Mesothelial cell of epicardium (in vitro differentiated cells): ENCODE data around the gene KCNK17. TPM values are rescaled to one million over a fixed set of nuclear protein-coding genes. Genes with fewer than 3 reads are reported as not detected.

Experiments
- DNase-seq, 2 experiments: peaks; one replicate each; pipeline ENCODE4 v3.0.0; 2021; ENCODE audit warnings: low spot score in 2 of 2; ENCODE audit not compliant: unreplicated experiment in 2 of 2
- H3K27ac Mint-ChIP-seq: 2 replicates; pipeline ENCODE4 v1.8.0; 2021; ENCODE audit warnings: mixed read lengths
- H3K27me3 Mint-ChIP-seq: 2 replicates; pipeline ENCODE4 v1.8.0; 2021; ENCODE audit warnings: low read depth, mixed read lengths
- H3K36me3 Mint-ChIP-seq: 2 replicates; pipeline ENCODE4 v1.8.0; 2021; ENCODE audit warnings: mixed read lengths
- H3K4me1 Mint-ChIP-seq: 2 replicates; pipeline ENCODE4 v1.8.0; 2021; ENCODE audit warnings: mixed read lengths
- H3K4me3 Mint-ChIP-seq: 2 replicates; pipeline ENCODE4 v1.8.0; 2021; ENCODE audit warnings: mild to moderate bottlenecking, moderate library complexity, mixed read lengths
- H3K9me3 Mint-ChIP-seq: 2 replicates; pipeline ENCODE4 v1.8.0; 2021; ENCODE audit warnings: mixed read lengths
- CTCF ChIP-seq: fragments of 200-600 bp; sonication (generic); IDR thresholded peaks from one replicate; pipeline ENCODE4 v1.5.0; 2021; ENCODE audit warnings: antibody characterized with exemption; ENCODE audit not compliant: unreplicated experiment
- total RNA-seq: library from RNA; stranded (reverse); gene quantifications from 3 replicates; pipeline ENCODE4 v1.2.1, GENCODE V29; 2021

Gene KCNK17
- total RNA-seq, 1 donor from 2014 or later, result not detected

DNA sequence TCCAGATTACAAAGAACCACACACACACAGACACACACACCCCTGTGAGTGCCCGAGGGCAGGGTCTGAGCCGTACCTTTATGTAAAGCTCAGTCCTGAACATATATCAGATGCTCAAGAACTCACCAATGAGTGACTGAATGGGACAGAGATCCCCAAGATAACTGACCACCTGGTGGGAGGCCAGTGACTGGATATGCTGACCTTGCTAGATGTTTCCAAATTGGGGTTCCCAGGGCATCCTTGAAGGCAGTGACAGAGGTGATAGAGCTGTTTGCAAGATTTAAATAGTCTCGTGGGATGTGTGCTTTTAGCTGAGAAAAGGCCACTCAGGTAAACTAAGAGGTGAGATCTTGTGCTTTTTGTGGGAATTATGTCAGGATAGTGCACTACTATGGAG, 39.3 kb downstream of the KCNK17 start:
- Mint-ChIP-seq H3K4me3 (no peak overlapping the region), H3K9me3 (no peaks in the 10 kb centered on the region), H3K4me1 (peaks cover 2% of the 10 kb centered on the region), H3K27me3 (peaks cover 8% of the 10 kb centered on the region), H3K36me3 (no peaks in the 10 kb centered on the region), H3K27ac (no peak overlapping the region)
- TF ChIP-seq CTCF, result no peak
- DNase-seq, result no peak

- H3K4me1 Mint-ChIP-seq, result peaks cover 5% of the 10 kb centered on the region
- no peaks in the 10 kb centered on the region for H3K9me3 Mint-ChIP-seq
- no peaks in the 10 kb centered on the region for H3K36me3 Mint-ChIP-seq
- H3K27me3 Mint-ChIP-seq, result peaks cover 8% of the 10 kb centered on the region
- TF ChIP-seq CTCF, result no peak
- DNase-seq, result no peak
- no peak overlapping the region for H3K27ac Mint-ChIP-seq
- no peak overlapping the region for H3K4me3 Mint-ChIP-seq
These were observed 39.7 kb downstream of the KCNK17 start for GRCh38 chr6:39274471-39274870.

DNA sequence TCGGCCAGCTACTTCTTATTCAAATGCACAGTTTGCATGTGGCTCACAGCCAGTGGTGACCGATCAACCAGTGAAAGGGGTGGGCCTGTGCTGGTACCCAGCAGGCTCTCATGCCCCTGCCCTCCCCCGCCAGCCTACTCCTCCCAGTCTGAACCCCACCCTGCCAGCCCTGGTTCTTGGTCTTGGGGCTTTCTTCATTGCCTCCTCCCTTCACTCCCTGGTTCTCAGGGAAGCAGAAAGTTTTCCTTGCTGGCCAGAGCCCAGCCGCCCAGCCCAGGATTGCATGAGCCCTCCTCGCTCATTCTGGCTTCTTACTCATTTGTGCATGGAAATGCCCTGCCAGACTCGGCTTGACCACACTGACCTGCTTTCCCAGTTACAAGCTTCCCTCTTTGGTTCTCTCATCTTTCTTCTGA, 40.8 kb downstream of the KCNK17 start:
- DNase-seq, result no peak
- no peak overlapping the region for H3K4me3 Mint-ChIP-seq
- no peaks in the 10 kb centered on the region for H3K9me3 Mint-ChIP-seq
- H3K27ac Mint-ChIP-seq, result no peak overlapping the region
- H3K36me3 Mint-ChIP-seq, result no peaks in the 10 kb centered on the region
- no peak for TF ChIP-seq CTCF
- H3K4me1 Mint-ChIP-seq, result peaks cover 8% of the 10 kb centered on the region
- H3K27me3 Mint-ChIP-seq, result peaks cover 8% of the 10 kb centered on the region

DNA sequence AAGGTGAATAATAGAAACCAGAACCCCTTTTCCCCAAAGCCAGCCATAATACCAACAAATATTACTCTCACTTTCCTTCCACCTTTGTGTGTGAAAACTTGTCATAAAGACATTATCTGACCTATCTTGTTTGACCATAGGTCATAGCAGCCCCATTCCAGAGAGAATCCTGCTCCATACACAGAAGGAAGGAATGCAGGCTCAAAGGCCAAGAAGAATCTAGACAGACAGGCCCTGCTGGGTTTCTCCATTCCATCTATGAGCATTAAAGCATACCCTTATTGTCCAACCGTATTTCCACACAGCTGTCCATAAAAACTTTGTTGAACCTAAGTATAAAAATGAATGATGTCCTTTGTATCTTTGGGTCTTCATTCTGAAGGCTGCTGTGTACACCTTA, 44.3 kb downstream of the KCNK17 start:
- TF ChIP-seq CTCF, result no peak
- Mint-ChIP-seq H3K9me3 (no peaks in the 10 kb centered on the region), H3K36me3 (no peaks in the 10 kb centered on the region), H3K27ac (no peak overlapping the region), H3K4me3 (no peak overlapping the region), H3K4me1 (peaks cover 8% of the 10 kb centered on the region), H3K27me3 (peaks cover 5% of the 10 kb centered on the region)
- no peak for DNase-seq

GRCh38 chr6:39268721-39269120, 45.5 kb downstream of the KCNK17 start:
- no peak for TF ChIP-seq CTCF
- Mint-ChIP-seq H3K36me3 (no peaks in the 10 kb centered on the region), H3K9me3 (peaks cover 4% of the 10 kb centered on the region), H3K27ac (no peak overlapping the region), H3K27me3 (peaks cover 7% of the 10 kb centered on the region), H3K4me3 (no peak overlapping the region), H3K4me1 (peaks cover 8% of the 10 kb centered on the region)
- DNase-seq, result no peak

DNA sequence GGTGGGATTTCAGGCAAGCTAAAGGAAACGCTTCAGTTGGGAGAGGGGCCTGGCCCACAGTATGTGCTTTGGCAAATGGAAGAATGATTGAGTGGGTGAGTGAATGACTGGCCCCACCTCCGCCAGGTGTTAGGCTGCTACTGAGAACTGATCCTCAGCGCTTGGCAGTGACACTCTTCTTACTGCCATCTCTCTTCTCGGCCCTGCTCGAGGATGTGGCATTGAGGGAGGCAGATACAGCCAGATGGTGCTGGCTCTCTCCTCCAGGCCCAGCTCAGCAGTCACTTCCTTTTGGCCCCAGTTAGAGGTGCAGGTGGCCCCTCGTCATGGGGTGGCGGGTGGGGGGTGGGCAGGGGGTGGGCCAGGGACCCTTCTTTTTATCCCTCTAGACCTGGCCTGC, 46.0 kb downstream of the KCNK17 start:
- no peak for DNase-seq
- H3K9me3 Mint-ChIP-seq, result peaks cover 4% of the 10 kb centered on the region
- H3K4me1 Mint-ChIP-seq, result peaks cover 8% of the 10 kb centered on the region
- peaks cover 5% of the 10 kb centered on the region for H3K27me3 Mint-ChIP-seq
- TF ChIP-seq CTCF, result no peak
- H3K36me3 Mint-ChIP-seq, result no peaks in the 10 kb centered on the region
- no peak overlapping the region for H3K4me3 Mint-ChIP-seq
- H3K27ac Mint-ChIP-seq, result no peak overlapping the region
